WTC11 (cell line): ENCODE results near the gene SLC25A25.

Experiments
- ARID4B ChIP-seq: sonication (generic); formaldehyde crosslinking; IDR thresholded peaks from 2 replicates; pipeline ENCODE4 v1.8.0; 2023; ENCODE audit warnings: missing genetic modification reagents, mild to moderate bottlenecking, borderline replicate concordance
- ATF2 ChIP-seq: sonication (generic); formaldehyde crosslinking; IDR thresholded peaks from 2 replicates; pipeline ENCODE4 v1.8.1; 2022; ENCODE audit warnings: low read depth, missing genetic modification reagents, borderline replicate concordance
- E2F1 ChIP-seq: sonication (generic); formaldehyde crosslinking; IDR thresholded peaks from 2 replicates; pipeline ENCODE4 v1.8.0; 2022; ENCODE audit warnings: mild to moderate bottlenecking, missing genetic modification reagents
- FOXP1 ChIP-seq: sonication (generic); formaldehyde crosslinking; IDR thresholded peaks from 2 replicates; pipeline ENCODE4 v1.8.0; 2022; ENCODE audit warnings: missing genetic modification reagents, mild to moderate bottlenecking, moderate library complexity, borderline replicate concordance
- JUN ChIP-seq: sonication (generic); formaldehyde crosslinking; IDR thresholded peaks from 2 replicates; pipeline ENCODE4 v1.8.0; 2023; ENCODE audit warnings: mild to moderate bottlenecking, missing genetic modification reagents
- MXD4 ChIP-seq: fragments of 250-450 bp; sonication (Bioruptor Pico); IDR thresholded peaks from 2 replicates; pipeline ENCODE4 v1.8.0; 2021; ENCODE audit warnings: mild to moderate bottlenecking, moderate library complexity, borderline replicate concordance
- NR3C1 ChIP-seq: sonication (generic); formaldehyde crosslinking; conservative IDR thresholded peaks from 2 replicates; pipeline ENCODE4 v1.8.1; 2023; ENCODE audit warnings: low read depth, mild to moderate bottlenecking, missing genetic modification reagents
- PRDM15 ChIP-seq: sonication (generic); formaldehyde crosslinking; IDR thresholded peaks from 2 replicates; pipeline ENCODE4 v1.8.0; 2022; ENCODE audit warnings: missing genetic modification reagents
- ZNF512 ChIP-seq: sonication (generic); formaldehyde crosslinking; IDR thresholded peaks from 2 replicates; pipeline ENCODE4 v1.8.1; 2022; ENCODE audit warnings: missing genetic modification reagents, borderline replicate concordance
- TF ChIP-seq, protein P1 (sequence below): fragments of 200-600 bp; IDR thresholded peaks from 2 replicates; pipeline ENCODE4 v1.8.0; 2022; ENCODE audit warnings: antibody characterized with exemption
- TF ChIP-seq, protein P2 (sequence below): fragments of 250-450 bp; sonication (Bioruptor Pico); IDR thresholded peaks from 2 replicates; pipeline ENCODE4 v2.1.2; 2022; ENCODE audit warnings: mild to moderate bottlenecking, moderate library complexity

- TF ChIP-seq, protein P1, sequence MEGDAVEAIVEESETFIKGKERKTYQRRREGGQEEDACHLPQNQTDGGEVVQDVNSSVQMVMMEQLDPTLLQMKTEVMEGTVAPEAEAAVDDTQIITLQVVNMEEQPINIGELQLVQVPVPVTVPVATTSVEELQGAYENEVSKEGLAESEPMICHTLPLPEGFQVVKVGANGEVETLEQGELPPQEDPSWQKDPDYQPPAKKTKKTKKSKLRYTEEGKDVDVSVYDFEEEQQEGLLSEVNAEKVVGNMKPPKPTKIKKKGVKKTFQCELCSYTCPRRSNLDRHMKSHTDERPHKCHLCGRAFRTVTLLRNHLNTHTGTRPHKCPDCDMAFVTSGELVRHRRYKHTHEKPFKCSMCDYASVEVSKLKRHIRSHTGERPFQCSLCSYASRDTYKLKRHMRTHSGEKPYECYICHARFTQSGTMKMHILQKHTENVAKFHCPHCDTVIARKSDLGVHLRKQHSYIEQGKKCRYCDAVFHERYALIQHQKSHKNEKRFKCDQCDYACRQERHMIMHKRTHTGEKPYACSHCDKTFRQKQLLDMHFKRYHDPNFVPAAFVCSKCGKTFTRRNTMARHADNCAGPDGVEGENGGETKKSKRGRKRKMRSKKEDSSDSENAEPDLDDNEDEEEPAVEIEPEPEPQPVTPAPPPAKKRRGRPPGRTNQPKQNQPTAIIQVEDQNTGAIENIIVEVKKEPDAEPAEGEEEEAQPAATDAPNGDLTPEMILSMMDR: no peak
- no peak for TF ChIP-seq JUN (CRISPR knock-in tag)
- no peak for TF ChIP-seq PRDM15 (CRISPR knock-in tag)
- TF ChIP-seq, protein P2, sequence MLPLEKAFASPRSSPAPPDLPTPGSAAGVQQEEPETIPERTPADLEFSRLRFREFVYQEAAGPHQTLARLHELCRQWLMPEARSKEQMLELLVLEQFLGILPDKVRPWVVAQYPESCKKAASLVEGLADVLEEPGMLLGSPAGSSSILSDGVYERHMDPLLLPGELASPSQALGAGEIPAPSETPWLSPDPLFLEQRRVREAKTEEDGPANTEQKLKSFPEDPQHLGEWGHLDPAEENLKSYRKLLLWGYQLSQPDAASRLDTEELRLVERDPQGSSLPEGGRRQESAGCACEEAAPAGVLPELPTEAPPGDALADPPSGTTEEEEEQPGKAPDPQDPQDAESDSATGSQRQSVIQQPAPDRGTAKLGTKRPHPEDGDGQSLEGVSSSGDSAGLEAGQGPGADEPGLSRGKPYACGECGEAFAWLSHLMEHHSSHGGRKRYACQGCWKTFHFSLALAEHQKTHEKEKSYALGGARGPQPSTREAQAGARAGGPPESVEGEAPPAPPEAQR (CRISPR knock-in tag): no peak
- no peak for TF ChIP-seq MXD4 (CRISPR knock-in tag)
- TF ChIP-seq E2F1 (CRISPR knock-in tag): no peak
- no peak for TF ChIP-seq NR3C1 (CRISPR knock-in tag)
- TF ChIP-seq FOXP1 (CRISPR knock-in tag): no peak
- TF ChIP-seq ZNF512: no peak
- no peak for TF ChIP-seq ARID4B (CRISPR knock-in tag)
- TF ChIP-seq ATF2 (CRISPR knock-in tag): no peak
Measured at GRCh38 chr9:128123451-128124080, 55.5 kb downstream of the SLC25A25 start.
